Effector memory CD8-positive, alpha-beta T cell (primary cell): ENCODE measurements around the gene LRRC8B.
A peak's percentile ranks its signal among the peaks of the same experiment; 100 is the strongest.

Experiments
- ATAC-seq: fragments of 150-1000 bp; cut with Tn5 transposase; replicated peaks from 2 replicates; pipeline ENCODE4 v1.10.0; 2021; ENCODE audit warnings: mild to moderate bottlenecking, moderate library complexity
- DNase-seq, 3 experiments: peaks; one replicate each; pipeline ENCODE4 v3.0.0; 2021
- H3K27ac Mint-ChIP-seq, 2 donors: one replicate each; pipeline ENCODE4 v1.8.0; 2022; ENCODE audit warnings: mild to moderate bottlenecking in 2 of 2, mixed read lengths in 2 of 2, moderate library complexity in 2 of 2
- H3K27me3 Mint-ChIP-seq, 2 donors: one replicate each; pipeline ENCODE4 v1.8.0; 2022; ENCODE audit warnings: mixed read lengths in 2 of 2
- H3K36me3 Mint-ChIP-seq: one replicate; pipeline ENCODE4 v1.8.0; 2022; ENCODE audit warnings: mild to moderate bottlenecking, moderate library complexity, mixed read lengths; ENCODE audit not compliant: insufficient read depth
- H3K4me1 Mint-ChIP-seq, 2 donors: one replicate each; pipeline ENCODE4 v1.8.0; 2022; ENCODE audit warnings: low read depth in 2 of 2, mixed read lengths in 2 of 2
- H3K4me3 Mint-ChIP-seq, 2 donors: one replicate each; pipeline ENCODE4 v1.8.0; 2022; ENCODE audit warnings: mild to moderate bottlenecking in 2 of 2, mixed read lengths in 2 of 2, moderate library complexity in 2 of 2
- H3K9me3 Mint-ChIP-seq, 2 donors: one replicate each; pipeline ENCODE4 v1.8.0; 2022; ENCODE audit warnings: mixed read lengths in 2 of 2

LRRC8B gene

GRCh38 chr1:89633248-89633799 is 108.7 kb downstream of the LRRC8B start:
- peak; percentile 58 for ATAC-seq
- peaks cover 33% of the 10 kb centered on the region for H3K36me3 Mint-ChIP-seq

GRCh38 chr1:89633800-89634625 is 109.4 kb downstream of the LRRC8B start:
- H3K9me3 Mint-ChIP-seq = no peaks in the 10 kb centered on the region
- H3K27me3 Mint-ChIP-seq = no peaks in the 10 kb centered on the region
- H3K27ac Mint-ChIP-seq = peak overlapping the region; percentile 94 to 99
- H3K4me1 Mint-ChIP-seq = peaks cover 53 to 75% of the 10 kb centered on the region in 2 donors
- H3K4me3 Mint-ChIP-seq = peak overlapping the region; percentile 85 to 95
- DNase-seq (peak in 1 of 3 experiments; percentile 5), ATAC-seq (no peak)
- peaks cover 33% of the 10 kb centered on the region for H3K36me3 Mint-ChIP-seq

More at GRCh38 chr1:89633248-89633799, 108.7 kb downstream of the LRRC8B start:
- Mint-ChIP-seq H3K27me3 (no peaks in the 10 kb centered on the region), H3K4me3 (peak overlapping the region; percentile 85 to 95), H3K4me1 (peaks cover 59 to 80% of the 10 kb centered on the region in 2 donors), H3K9me3 (no peaks in the 10 kb centered on the region), H3K27ac (peak overlapping the region; percentile 94 to 99)
- peak; percentile 63 to 67 (median 63) for DNase-seq

GRCh38 chr1:89635825-89636815 is 111.5 kb downstream of the LRRC8B start:
- Mint-ChIP-seq H3K4me3 (peak overlapping the region; percentile 26 to 95), H3K4me1 (peaks cover 42 to 75% of the 10 kb centered on the region in 2 donors), H3K27me3 (no peaks in the 10 kb centered on the region), H3K36me3 (peaks cover 42% of the 10 kb centered on the region), H3K9me3 (no peaks in the 10 kb centered on the region), H3K27ac (peak overlapping the region; percentile 46 to 77)
- DNase-seq (no peak), ATAC-seq (no peak)

GRCh38 chr1:89637496-89637895 is 112.9 kb downstream of the LRRC8B start:
- peaks cover 33% of the 10 kb centered on the region for H3K36me3 Mint-ChIP-seq
- DNase-seq (no peak), ATAC-seq (no peak)
- H3K4me3 Mint-ChIP-seq = peak overlapping the region in 1 of 2 donors; percentile 3
- H3K27ac Mint-ChIP-seq = peak overlapping the region; percentile 6 to 73
- H3K27me3 Mint-ChIP-seq = no peaks in the 10 kb centered on the region
- no peaks in the 10 kb centered on the region for H3K9me3 Mint-ChIP-seq
- peaks cover 42 to 74% of the 10 kb centered on the region in 2 donors for H3K4me1 Mint-ChIP-seq

- peak overlapping the region; percentile 23 to 44 for H3K27ac Mint-ChIP-seq
These were observed 115.8 kb downstream of the LRRC8B start for GRCh38 chr1:89640440-89640839.

GRCh38 chr1:89641781-89642180 is 117.2 kb downstream of the LRRC8B start:
- Mint-ChIP-seq H3K4me3 (no peak overlapping the region), H3K4me1 (peaks cover 32 to 63% of the 10 kb centered on the region in 2 donors), H3K27ac (peak overlapping the region in 1 of 2 donors; percentile 59), H3K27me3 (no peaks in the 10 kb centered on the region), H3K36me3 (peaks cover 19% of the 10 kb centered on the region), H3K9me3 (peaks cover 0 to 3% of the 10 kb centered on the region in 2 donors)
- ATAC-seq (no peak), DNase-seq (no peak)

More at GRCh38 chr1:89640440-89640839, 115.8 kb downstream of the LRRC8B start:
- DNase-seq (no peak), ATAC-seq (no peak)
- Mint-ChIP-seq H3K36me3 (peaks cover 24% of the 10 kb centered on the region), H3K27me3 (no peaks in the 10 kb centered on the region), H3K4me1 (peaks cover 41 to 76% of the 10 kb centered on the region in 2 donors), H3K4me3 (peak overlapping the region in 1 of 2 donors; percentile 2), H3K9me3 (peaks cover 0 to 3% of the 10 kb centered on the region in 2 donors)

- peaks cover 0 to 3% of the 10 kb centered on the region in 2 donors for H3K9me3 Mint-ChIP-seq
- H3K27me3 Mint-ChIP-seq = no peaks in the 10 kb centered on the region
- no peak overlapping the region for H3K27ac Mint-ChIP-seq
- no peak overlapping the region for H3K4me3 Mint-ChIP-seq
- DNase-seq (no peak), ATAC-seq (no peak)
- peaks cover 19% of the 10 kb centered on the region for H3K36me3 Mint-ChIP-seq
- H3K4me1 Mint-ChIP-seq = peaks cover 20 to 56% of the 10 kb centered on the region in 2 donors
These were observed 118.9 kb downstream of the LRRC8B start for GRCh38 chr1:89643577-89643976.

- peaks cover 24 to 57% of the 10 kb centered on the region in 2 donors for H3K4me1 Mint-ChIP-seq
These were observed 119.6 kb downstream of the LRRC8B start for GRCh38 chr1:89644119-89644814.

GRCh38 chr1:89646259-89646658 is 121.6 kb downstream of the LRRC8B start:
- peaks cover 0 to 3% of the 10 kb centered on the region in 2 donors for H3K9me3 Mint-ChIP-seq

More at GRCh38 chr1:89644119-89644814, 119.6 kb downstream of the LRRC8B start:
- no peaks in the 10 kb centered on the region for H3K27me3 Mint-ChIP-seq
- no peak overlapping the region for H3K4me3 Mint-ChIP-seq
- peaks cover 18% of the 10 kb centered on the region for H3K36me3 Mint-ChIP-seq
- DNase-seq = no peak
- H3K27ac Mint-ChIP-seq = peak overlapping the region in 1 of 2 donors; percentile 79
- peaks cover 0 to 3% of the 10 kb centered on the region in 2 donors for H3K9me3 Mint-ChIP-seq
- no peak for ATAC-seq

More at GRCh38 chr1:89646259-89646658, 121.6 kb downstream of the LRRC8B start:
- Mint-ChIP-seq H3K4me1 (peaks cover 34 to 56% of the 10 kb centered on the region in 2 donors), H3K27me3 (no peaks in the 10 kb centered on the region), H3K36me3 (peaks cover 12% of the 10 kb centered on the region), H3K27ac (peak overlapping the region in 1 of 2 donors; percentile 79), H3K4me3 (no peak overlapping the region)
- ATAC-seq (no peak), DNase-seq (no peak)
